GM06990 (cell line): ENCODE measurements around the gene GMNN.
"Not testable (repeated sequence)": the region's sequence is repeated elsewhere in the genome, so short reads cannot be mapped to it uniquely, and the experiment has no call there.

Experiments used
- DNase-seq: peaks from one replicate; pipeline ENCODE4 v3.0.0-alpha.2; 2011; ENCODE audit not compliant: insufficient read length; ENCODE audit errors: extremely low read depth
- H3K27me3 ChIP-seq: replicated peaks from 2 replicates; pipeline ENCODE4 v1.6.0; 2011; ENCODE audit warnings: low read length; ENCODE audit not compliant: control insufficient read depth, insufficient read depth
- H3K36me3 ChIP-seq: 2 replicates; pipeline ENCODE4 v1.5.1; 2011; ENCODE audit warnings: low read length; ENCODE audit not compliant: control insufficient read depth, insufficient read depth
- H3K4me3 ChIP-seq: replicated peaks from 2 replicates; pipeline ENCODE4 v1.5.1; 2011; ENCODE audit warnings: low read depth, mild to moderate bottlenecking, control low read depth, low read length
- TF ChIP-seq, protein P1 (sequence below): IDR thresholded peaks from 2 replicates; pipeline ENCODE4 v1.5.1; 2011; ENCODE audit warnings: low read length, control low read depth, mild to moderate bottlenecking, inconsistent platforms; ENCODE audit not compliant: insufficient read depth, poor library complexity, severe bottlenecking

Gene GMNN

DNA sequence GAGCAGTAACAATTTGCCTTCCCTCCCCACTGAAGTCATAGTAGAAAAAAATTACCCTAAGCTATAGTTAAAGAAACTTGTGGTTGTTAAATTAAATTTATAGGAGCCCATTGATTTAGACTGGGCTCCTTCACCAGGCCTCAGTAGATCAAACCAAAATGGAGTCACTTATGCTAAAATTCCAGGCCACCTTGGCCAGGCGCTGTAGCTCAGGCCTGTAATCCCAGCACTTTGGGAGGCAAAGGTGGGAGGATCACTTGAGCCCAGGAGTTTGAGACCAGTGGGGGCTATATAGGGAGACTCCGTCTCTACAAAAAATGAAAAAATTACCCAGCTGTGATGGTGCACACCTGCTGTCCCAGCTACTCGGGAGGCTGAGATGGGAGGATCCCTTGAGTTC is 15.0 kb upstream of the GMNN start:
- TF ChIP-seq, protein P1, sequence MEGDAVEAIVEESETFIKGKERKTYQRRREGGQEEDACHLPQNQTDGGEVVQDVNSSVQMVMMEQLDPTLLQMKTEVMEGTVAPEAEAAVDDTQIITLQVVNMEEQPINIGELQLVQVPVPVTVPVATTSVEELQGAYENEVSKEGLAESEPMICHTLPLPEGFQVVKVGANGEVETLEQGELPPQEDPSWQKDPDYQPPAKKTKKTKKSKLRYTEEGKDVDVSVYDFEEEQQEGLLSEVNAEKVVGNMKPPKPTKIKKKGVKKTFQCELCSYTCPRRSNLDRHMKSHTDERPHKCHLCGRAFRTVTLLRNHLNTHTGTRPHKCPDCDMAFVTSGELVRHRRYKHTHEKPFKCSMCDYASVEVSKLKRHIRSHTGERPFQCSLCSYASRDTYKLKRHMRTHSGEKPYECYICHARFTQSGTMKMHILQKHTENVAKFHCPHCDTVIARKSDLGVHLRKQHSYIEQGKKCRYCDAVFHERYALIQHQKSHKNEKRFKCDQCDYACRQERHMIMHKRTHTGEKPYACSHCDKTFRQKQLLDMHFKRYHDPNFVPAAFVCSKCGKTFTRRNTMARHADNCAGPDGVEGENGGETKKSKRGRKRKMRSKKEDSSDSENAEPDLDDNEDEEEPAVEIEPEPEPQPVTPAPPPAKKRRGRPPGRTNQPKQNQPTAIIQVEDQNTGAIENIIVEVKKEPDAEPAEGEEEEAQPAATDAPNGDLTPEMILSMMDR, result no peak
- Histone ChIP-seq H3K4me3 (no peak overlapping the region), H3K27me3 (no peaks in the 10 kb centered on the region), H3K36me3 (no peaks in the 10 kb centered on the region)
- DNase-seq, result no peak

DNA sequence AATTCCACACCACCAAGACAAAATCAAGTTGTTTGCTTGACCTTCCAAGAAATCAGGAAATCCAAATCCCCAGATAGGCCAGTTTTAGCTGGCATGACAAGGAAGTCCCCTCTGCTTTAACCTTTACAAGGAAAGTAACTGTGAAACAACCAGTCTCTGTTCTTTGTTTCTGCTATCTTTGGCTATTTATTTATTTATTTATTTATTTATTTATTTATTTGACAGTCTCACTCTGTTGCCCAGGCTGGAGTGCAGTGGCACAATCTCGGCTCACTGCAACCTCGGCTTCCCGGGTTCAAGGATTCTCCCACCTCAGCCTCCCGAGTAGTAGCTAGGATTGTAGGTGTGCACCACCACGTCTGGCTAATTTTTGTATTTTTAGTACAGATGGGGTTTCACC is 14.5 kb upstream of the GMNN start:
- TF ChIP-seq, protein P1, result no peak
- no peak for DNase-seq
- no peaks in the 10 kb centered on the region for H3K36me3 ChIP-seq
- H3K27me3 ChIP-seq, result no peaks in the 10 kb centered on the region
- H3K4me3 ChIP-seq, result no peak overlapping the region

DNA sequence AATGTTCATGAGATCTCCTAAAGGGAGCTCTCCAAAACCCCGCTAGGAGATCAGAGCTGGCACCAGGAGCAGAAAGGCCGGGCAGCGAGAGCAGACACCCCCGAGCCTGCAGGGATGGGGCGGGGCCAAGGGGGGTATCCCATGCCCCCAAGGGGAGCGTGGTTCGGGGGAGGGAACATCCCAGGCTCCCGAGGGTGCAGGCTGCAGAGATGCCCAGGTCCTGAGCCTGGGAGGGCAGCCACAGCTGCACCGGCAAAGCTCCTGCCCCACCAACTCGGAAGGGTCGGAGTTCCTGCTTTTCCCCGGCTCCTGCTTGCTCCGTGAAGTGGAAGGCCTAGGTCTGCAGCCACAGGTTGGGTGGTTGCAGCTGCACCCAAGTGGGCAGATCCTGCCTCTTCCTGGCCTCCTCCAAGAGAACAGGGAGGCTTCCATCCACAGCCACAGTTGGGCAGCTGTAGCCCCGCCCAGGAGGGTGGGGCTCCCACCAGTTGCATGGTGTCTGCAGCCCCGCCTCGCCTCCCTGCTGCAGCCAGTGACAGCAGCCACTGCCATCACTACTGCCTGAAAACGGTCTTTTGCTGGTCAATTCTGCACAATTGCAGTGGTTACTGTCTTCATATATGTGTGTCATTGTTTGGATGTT is 13.4 kb upstream of the GMNN start:
- Histone ChIP-seq H3K27me3 (no peaks in the 10 kb centered on the region), H3K36me3 (no peaks in the 10 kb centered on the region), H3K4me3 (no peak overlapping the region)
- DNase-seq, result no peak
- TF ChIP-seq, protein P1, result no peak

DNA sequence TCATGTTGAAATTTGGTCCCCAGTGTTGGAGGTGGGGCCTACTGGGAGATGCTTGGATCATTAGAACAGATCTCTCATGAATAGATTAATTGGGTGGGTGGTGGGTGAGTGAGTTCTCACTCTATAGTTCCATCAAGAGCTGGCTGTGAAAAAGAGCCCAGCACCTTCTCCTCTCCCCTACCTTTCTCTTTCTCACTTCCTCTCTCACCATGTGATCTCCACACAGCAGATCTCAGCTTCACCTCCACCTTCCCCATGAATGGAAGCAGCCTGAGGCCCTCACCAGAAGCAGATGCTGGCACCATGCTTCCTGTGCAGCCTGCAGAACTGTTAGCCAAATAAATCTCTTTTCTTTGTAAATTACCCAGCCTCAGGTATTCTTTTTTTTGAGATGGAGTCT is 12.9 kb upstream of the GMNN start:
- Histone ChIP-seq H3K36me3 (no peaks in the 10 kb centered on the region), H3K4me3 (no peak overlapping the region), H3K27me3 (no peaks in the 10 kb centered on the region)
- no peak for DNase-seq
- TF ChIP-seq, protein P1, result no peak

DNA sequence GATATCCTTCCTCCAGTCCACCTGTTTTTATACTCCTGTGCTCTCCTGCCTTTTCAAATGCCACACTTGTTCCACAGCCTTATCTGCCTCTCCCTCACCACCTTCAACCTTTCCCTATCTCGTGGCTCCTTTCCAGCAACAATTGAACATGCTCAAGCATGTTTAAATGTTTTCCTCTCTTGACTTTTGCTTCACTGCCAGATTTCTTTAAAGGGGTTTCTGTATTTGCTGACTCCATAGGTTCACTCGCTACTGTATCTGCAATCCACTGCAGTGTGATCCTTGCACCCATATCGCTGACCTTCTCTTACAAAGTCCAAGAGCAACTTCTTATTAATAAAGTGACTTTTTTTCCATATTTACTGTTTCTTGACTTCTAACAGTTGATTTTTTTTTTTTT is 11.2 kb upstream of the GMNN start:
- Histone ChIP-seq H3K36me3 (no peaks in the 10 kb centered on the region), H3K4me3 (no peak overlapping the region), H3K27me3 (no peaks in the 10 kb centered on the region)
- TF ChIP-seq, protein P1, result no peak
- no peak for DNase-seq

DNA sequence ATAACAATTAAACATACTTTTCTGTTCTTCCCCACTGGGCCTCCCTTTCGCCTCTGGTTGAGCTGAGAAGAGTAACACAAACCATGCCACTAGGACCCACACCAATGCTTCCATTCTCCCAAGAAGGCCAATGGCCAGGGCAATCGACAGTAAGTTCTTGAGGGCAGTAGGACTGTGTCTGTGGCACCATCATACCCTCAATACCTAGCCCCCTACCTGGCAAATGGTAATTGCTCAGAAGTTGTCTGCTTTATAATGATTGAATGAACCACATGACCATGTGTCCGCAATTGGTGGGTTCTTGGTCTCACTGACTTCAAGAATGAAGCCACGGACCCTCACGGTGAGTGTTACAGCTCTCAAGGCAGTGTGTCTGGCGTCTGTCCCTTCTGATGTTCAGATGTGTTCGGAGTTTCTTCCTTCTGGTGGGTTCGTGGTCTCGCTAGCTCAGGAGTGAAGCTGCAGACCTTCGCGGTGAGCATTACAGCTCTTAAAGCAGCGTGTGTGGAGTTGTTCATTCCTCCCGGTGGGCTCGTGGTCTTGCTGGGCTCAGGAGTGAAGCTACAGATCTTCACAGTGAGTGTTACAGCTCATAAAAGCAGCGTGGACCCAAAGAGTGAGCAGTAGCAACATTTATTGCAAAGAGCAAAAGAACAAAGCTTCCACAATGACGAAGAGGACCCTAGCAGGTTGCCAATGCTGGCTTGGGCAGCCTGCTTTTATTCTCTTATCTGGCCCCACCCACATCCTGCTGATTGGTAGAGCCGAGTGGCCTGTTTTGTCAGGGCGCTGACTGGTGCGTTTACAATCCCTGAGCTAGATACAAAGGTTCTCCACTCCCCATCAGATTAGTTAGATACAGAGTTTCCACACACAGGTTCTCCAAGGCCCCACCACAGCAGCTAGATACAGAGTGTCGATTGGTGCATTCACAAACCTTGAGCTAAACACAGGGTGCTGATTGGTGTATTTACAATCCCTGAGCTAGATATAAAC is 9.6 kb upstream of the GMNN start:
- H3K36me3 ChIP-seq, DNase-seq, H3K27me3 ChIP-seq, H3K4me3 ChIP-seq: not testable (repeated sequence)

DNA sequence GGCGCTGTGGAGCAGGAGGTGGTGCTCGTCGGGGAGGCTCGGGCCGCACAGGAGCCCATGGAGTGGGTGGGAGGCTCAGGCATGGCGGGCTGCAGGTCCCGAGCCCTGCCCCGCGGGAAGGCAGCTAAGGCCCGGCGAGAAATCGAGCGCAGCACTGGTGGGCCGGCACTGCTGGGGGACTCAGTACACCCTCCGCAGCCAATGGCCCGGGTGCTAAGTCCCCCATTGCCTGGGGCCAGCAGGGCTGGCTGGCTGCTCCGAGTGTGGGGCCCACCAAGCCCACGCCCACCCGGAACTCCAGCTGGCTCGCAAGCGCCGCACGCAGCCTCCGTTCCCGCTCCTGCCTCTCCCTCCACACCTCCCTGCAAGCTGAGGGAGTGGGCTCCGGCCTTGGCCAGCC is 8.8 kb upstream of the GMNN start:
- H3K36me3 ChIP-seq, H3K4me3 ChIP-seq, DNase-seq, H3K27me3 ChIP-seq: not testable (repeated sequence)
